Measurements from ENCODE around the gene GCLC. TPM values are rescaled to one million over a fixed set of nuclear protein-coding genes. Genes with fewer than 3 reads are reported as not detected.

GCLC gene
- total and polyA plus RNA-seq, 10 of the 15 experiments (the other 5 are each of a cell fraction or from before 2014, with no cell fraction given): 6.5 to 23.6 (median 12.5) TPM

DNA sequence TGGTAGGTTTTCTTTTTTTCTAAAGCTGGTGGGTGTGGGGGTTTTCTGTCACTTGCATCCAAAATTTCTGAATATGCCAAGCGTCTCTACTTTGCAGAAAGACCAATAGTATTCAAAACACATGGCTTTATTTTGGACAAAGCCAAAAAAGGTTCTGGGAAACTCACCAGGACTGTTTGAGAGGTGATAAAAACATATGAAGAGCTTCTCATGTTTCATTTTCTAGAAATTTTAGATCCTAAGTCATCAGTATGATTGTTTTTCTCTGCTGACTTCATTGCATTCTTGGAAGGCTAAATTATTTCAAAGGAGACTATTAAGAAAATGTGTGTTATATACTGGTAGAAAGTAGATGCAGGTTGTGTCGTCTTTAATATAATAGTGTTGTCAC is 51.3 kb downstream of the GCLC start:
- no peak for ATAC-seq
- no peaks in the 10 kb centered on the region for H3K36me3 ChIP-seq (ENCODE audit: control insufficient read depth in 2 of 2, insufficient read depth in 2 of 2, low read length in 1 of 2)
- RAD21 ChIA-PET (ENCODE audit: unreplicated experiment): interaction anchor here (0.7 to 2.9 kb wide), 18 partner anchors 10 to 462 kb away, joined by 3 to 27 read pairs (median 6); partner anchors contain the start of gene GCLC
- WGBS (ENCODE audit: insufficient coverage, insufficient replicate concordance, low lambda C conversion rate, missing lambda C conversion rate): 70% methylated on average over 2 of the region's 2 CpGs
- no peaks in the 10 kb centered on the region for H3K9me3 ChIP-seq (replicated peaks; ENCODE audit: control insufficient read depth, insufficient read depth, low read length)
- BruUV-seq (replicated peaks): no TSS peak
- no peaks in the 10 kb centered on the region for H3K79me2 ChIP-seq (ENCODE audit: control insufficient read depth, insufficient read depth, low read length)
- H3K4me1 ChIP-seq (ENCODE audit: control insufficient read depth, insufficient read depth, low read length): no peaks in the 10 kb centered on the region
- in situ Hi-C loops (cut with MboI): loop anchor here (5.0 kb wide), 2 partner anchors 159 to 239 kb away; no protein-coding TSS in a partner anchor
- POLR2A ChIA-PET: no interaction called here
- H3K4me2 ChIP-seq (ENCODE audit: control insufficient read depth, insufficient read depth): no peak overlapping the region
- intact Hi-C loops (cut with micrococcal nuclease; ENCODE audit: unreplicated experiment): loop anchor here (1.0 to 2.0 kb wide), 4 partner anchors 45 to 233 kb away; no protein-coding TSS in a partner anchor
- H3K27ac ChIP-seq (ENCODE audit: control insufficient read depth, insufficient read depth): no peak overlapping the region
- no peak overlapping the region for H2AFZ ChIP-seq (ENCODE audit: control insufficient read depth, low read depth, low read length)
- no peaks in the 10 kb centered on the region for H4K20me1 ChIP-seq (ENCODE audit: control insufficient read depth, insufficient read depth)
- FAIRE-seq: no peak
- CTCF ChIA-PET: interaction anchor here (0.6 to 9.6 kb wide), 47 partner anchors 8 to 362 kb away, joined by 3 to 261 read pairs (median 5); partner anchors contain the start of gene GCLC
- no peaks in the 10 kb centered on the region for H3K27me3 ChIP-seq (replicated peaks in 1 of 2; ENCODE audit: control insufficient read depth in 2 of 2, insufficient read depth in 2 of 2, low read length in 1 of 2)
- SMC1A ChIA-PET (ENCODE audit: uncharacterized antibody, unreplicated experiment): interaction anchor here (0.7 to 3.6 kb wide), 34 partner anchors 8 to 462 kb away, joined by 3 to 42 read pairs (median 4); partner anchors contain the start of gene LRRC1
- TF ChIP-seq ZNF622 (IDR thresholded peaks at IDR 0.05) (no peak), NR2C2 (IDR thresholded peaks at IDR 0.05; ENCODE audit: borderline replicate concordance, control insufficient read depth, insufficient read length, low read depth) (no peak), ZNF384 (IDR thresholded peaks at IDR 0.05; ENCODE audit: borderline replicate concordance, low read depth, low read length) (no peak), CBFB (IDR thresholded peaks at IDR 0.05; ENCODE audit: low read depth) (no peak), HCFC1 (IDR thresholded peaks at IDR 0.05; ENCODE audit: low read length) (no peak), RB1 (IDR thresholded peaks at IDR 0.05; ENCODE audit: borderline replicate concordance) (no peak), ZNF592 (IDR thresholded peaks at IDR 0.05) (no peak), FOXM1 (IDR thresholded peaks at IDR 0.05; ENCODE audit: low read depth, low read length) (no peak), ZNF217 (IDR thresholded peaks at IDR 0.05) (no peak), E4F1 (IDR thresholded peaks at IDR 0.05; ENCODE audit: borderline replicate concordance, partially characterized antibody) (no peak), ESRRA (IDR thresholded peaks at IDR 0.05; ENCODE audit: low read length) (no peak), KAT2A (conservative IDR thresholded peaks at IDR 0.05; ENCODE audit: control insufficient read depth, low read depth, low read length) (no peak), JUND (IDR thresholded peaks at IDR 0.05; ENCODE audit: low read depth, low read length) (no peak), HDAC6 (IDR thresholded peaks at IDR 0.05; ENCODE audit: unreplicated experiment) (no peak), IRF4 (IDR thresholded peaks at IDR 0.05; ENCODE audit: low read depth, low read length) (no peak)
- no peak overlapping the region for H3K9ac ChIP-seq (ENCODE audit: control insufficient read depth, insufficient read depth, low read length)
- no peak for DNase-seq (ENCODE audit: low read depth, low spot score)
- H3K4me3 ChIP-seq: no peak overlapping the region

All from GM12878 (cell line).